ENCODE data around the gene HYOU1.
"Not testable (repeated sequence)": the region's sequence is repeated elsewhere in the genome, so short reads cannot be mapped to it uniquely, and the experiment has no call there.

GRCh38 chr11:119039471-119039870, 17.5 kb downstream of the HYOU1 start:
- TF ChIP-seq EZH2 (IDR thresholded peaks at IDR 0.05; ENCODE audit: low read length); CTCF (optimal IDR thresholded peaks at IDR 0.05 in 1 of 3, IDR thresholded peaks at IDR 0.05 in 1 of 3, conservative IDR thresholded peaks at IDR 0.05 in 1 of 3; ENCODE audit: extremely low read depth in 1 of 3, insufficient read depth in 2 of 3, low read length in 3 of 3): not testable (repeated sequence)
